Esophagus (tissue), 2 donors: ENCODE measurements around the gene DCST2. TPM values are rescaled to one million over a fixed set of nuclear protein-coding genes. Genes with fewer than 3 reads are reported as not detected.

ENCODE experiments used
- H3K27ac ChIP-seq, 2 donors: one replicate each; pipeline ENCODE4 v1.5.1; 2013; ENCODE audit warnings: low read depth in 2 of 2, mild to moderate bottlenecking in 2 of 2, inconsistent platforms in 1 of 2, low read length in 1 of 2, moderate library complexity in 1 of 2
- H3K27me3 ChIP-seq, 2 donors: one replicate each; pipeline ENCODE4 v1.6.1; 2013; ENCODE audit warnings: low read length in 2 of 2, control low read depth in 1 of 2, mild to moderate bottlenecking in 1 of 2; ENCODE audit not compliant: insufficient read depth in 2 of 2, control insufficient read depth in 1 of 2
- H3K36me3 ChIP-seq, 2 donors: one replicate each; pipeline ENCODE4 v1.6.1; 2013; ENCODE audit warnings: low read length in 1 of 2; ENCODE audit not compliant: control insufficient read depth in 2 of 2, insufficient read depth in 2 of 2
- H3K4me1 ChIP-seq, 2 donors: one replicate each; pipeline ENCODE4 v1.6.1; 2013; ENCODE audit warnings: low read length in 1 of 2; ENCODE audit not compliant: control insufficient read depth in 2 of 2, insufficient read depth in 2 of 2
- H3K4me3 ChIP-seq, 2 donors: one replicate each; pipeline ENCODE4 v1.5.1; 2013; ENCODE audit warnings: low read length in 2 of 2, mild to moderate bottlenecking in 2 of 2, low read depth in 1 of 2, moderate library complexity in 1 of 2
- H3K9me3 ChIP-seq, 2 donors: one replicate each; pipeline ENCODE4 v1.6.1; 2013; ENCODE audit warnings: mild to moderate bottlenecking in 2 of 2, low read depth in 1 of 2, low read length in 1 of 2, moderate library complexity in 1 of 2; ENCODE audit not compliant: control insufficient read depth in 2 of 2, insufficient read depth in 1 of 2
- WGBS, 2 donors: extraction: QIAGEN DNeasy Blood & Tissue Kit; methylation state at CpG; one replicate each; pipeline ENCODE4 v1.1.7; 2013; 5-methylcytosine and 5-hydroxymethylcytosine counted together
- polyA plus RNA-seq, 2 donors: library from polyadenylated mRNA; stranded (reverse); fragments of 200-250 nt; gene quantifications; one replicate each; pipeline ENCODE4 v1.2.3, GENCODE V29; 2013
- donor health status: healthy with polysubstance abuse.
- donor health status: Bipolar disorder and iron deficiency.

Gene DCST2
- polyA plus RNA-seq, 2 donors = 1.7 to 10.1 TPM

- Histone ChIP-seq H3K27ac (peak overlapping the region; percentile 98), H3K4me3 (no peak overlapping the region), H3K9me3 (no peaks in the 10 kb centered on the region), H3K27me3 (no peaks in the 10 kb centered on the region), H3K4me1 (peaks cover 22 to 54% of the 10 kb centered on the region in 2 donors), H3K36me3 (peaks cover 8 to 38% of the 10 kb centered on the region in 2 donors)
- WGBS, 2 donors = 51 to 60% methylated on average over 3 of the region's 3 CpGs
These were observed 20.6 kb downstream of the DCST2 start for GRCh38 chr1:155012776-155013602.

GRCh38 chr1:155012026-155012546 is 21.5 kb downstream of the DCST2 start:
- WGBS, 2 donors = 16 to 19% methylated on average over 8 to 9 of the region's 9 CpGs
- Histone ChIP-seq H3K27ac (peak overlapping the region; percentile 98), H3K4me3 (no peak overlapping the region), H3K9me3 (no peaks in the 10 kb centered on the region), H3K27me3 (no peaks in the 10 kb centered on the region), H3K36me3 (peaks cover 8 to 38% of the 10 kb centered on the region in 2 donors), H3K4me1 (peaks cover 23 to 53% of the 10 kb centered on the region in 2 donors)

- 46 to 65% methylated on average over 6 of the region's 6 CpGs for WGBS, 2 donors
- peaks cover 21 to 50% of the 10 kb centered on the region in 2 donors for H3K4me1 ChIP-seq
- H3K27me3 ChIP-seq = no peaks in the 10 kb centered on the region
- H3K4me3 ChIP-seq = peak overlapping the region; percentile 18 to 87
- H3K36me3 ChIP-seq = peaks cover 8 to 36% of the 10 kb centered on the region in 2 donors
- no peaks in the 10 kb centered on the region for H3K9me3 ChIP-seq
- peak overlapping the region; percentile 98 for H3K27ac ChIP-seq
These were observed 22.1 kb downstream of the DCST2 start for GRCh38 chr1:155011437-155012025.

GRCh38 chr1:155011004-155011416 is 22.6 kb downstream of the DCST2 start:
- Histone ChIP-seq H3K9me3 (no peaks in the 10 kb centered on the region), H3K27ac (peak overlapping the region; percentile 98), H3K27me3 (no peaks in the 10 kb centered on the region), H3K36me3 (peaks cover 8 to 31% of the 10 kb centered on the region in 2 donors), H3K4me1 (peaks cover 21 to 50% of the 10 kb centered on the region in 2 donors), H3K4me3 (peak overlapping the region; percentile 18 to 87)
- WGBS, 2 donors = 47 to 57% methylated on average over 5 of the region's 5 CpGs

GRCh38 chr1:155010211-155010918 is 23.2 kb downstream of the DCST2 start:
- Histone ChIP-seq H3K27me3 (no peaks in the 10 kb centered on the region), H3K36me3 (peaks cover 8 to 25% of the 10 kb centered on the region in 2 donors), H3K4me1 (peaks cover 17 to 50% of the 10 kb centered on the region in 2 donors), H3K4me3 (peak overlapping the region; percentile 66 to 87), H3K27ac (peak overlapping the region; percentile 98), H3K9me3 (no peaks in the 10 kb centered on the region)
- 36 to 44% methylated on average over 10 to 11 of the region's 11 CpGs for WGBS, 2 donors

- H3K9me3 ChIP-seq = no peaks in the 10 kb centered on the region
- peak overlapping the region; percentile 66 to 87 for H3K4me3 ChIP-seq
- H3K4me1 ChIP-seq = peaks cover 11 to 48% of the 10 kb centered on the region in 2 donors
- whole genome bisulfite sequencing, 2 donors = 64% methylated on average over 5 of the region's 5 CpGs
- peak overlapping the region; percentile 98 for H3K27ac ChIP-seq
- H3K27me3 ChIP-seq = no peaks in the 10 kb centered on the region
- H3K36me3 ChIP-seq = peaks cover 6 to 18% of the 10 kb centered on the region in 2 donors
These were observed 23.8 kb downstream of the DCST2 start for GRCh38 chr1:155009742-155010141.

- H3K36me3 ChIP-seq = peaks cover under 1 to 14% of the 10 kb centered on the region in 2 donors
- H3K27ac ChIP-seq = peak overlapping the region; percentile 98
- peaks cover 11 to 50% of the 10 kb centered on the region in 2 donors for H3K4me1 ChIP-seq
- WGBS, 2 donors = 47 to 67% methylated on average over 8 to 12 of the region's 12 CpGs
- peak overlapping the region; percentile 66 to 87 for H3K4me3 ChIP-seq
- no peaks in the 10 kb centered on the region for H3K9me3 ChIP-seq
- no peaks in the 10 kb centered on the region for H3K27me3 ChIP-seq
These were observed 24.3 kb downstream of the DCST2 start for GRCh38 chr1:155009221-155009711.

- no peaks in the 10 kb centered on the region for H3K9me3 ChIP-seq
- WGBS, 2 donors = 39 to 41% methylated on average over 14 to 16 of the region's 16 CpGs
- H3K4me1 ChIP-seq = peaks cover 11 to 47% of the 10 kb centered on the region in 2 donors
- H3K27me3 ChIP-seq = no peaks in the 10 kb centered on the region
- H3K27ac ChIP-seq = peak overlapping the region; percentile 98
- H3K36me3 ChIP-seq = peaks cover 0 to 5% of the 10 kb centered on the region in 2 donors
- peak overlapping the region; percentile 66 to 87 for H3K4me3 ChIP-seq
These were observed 25.3 kb downstream of the DCST2 start for GRCh38 chr1:155008015-155008941.
